ENCODE results near the gene NOC4L. TPM values are rescaled to one million over a fixed set of nuclear protein-coding genes. Genes with fewer than 3 reads are reported as not detected.
"Not testable (repeated sequence)": the region's sequence is repeated elsewhere in the genome, so short reads cannot be mapped to it uniquely, and the experiment has no call there.

The NOC4L gene
- total RNA-seq, 1 experiment from 2014 or later = 29.1 TPM

GRCh38 chr12:132190012-132190755 is 45.9 kb downstream of the NOC4L start:
- H3K4me3 ChIP-seq (ENCODE audit: insufficient read depth, low read depth, low read length) = peak overlapping the region; percentile 51
- H3K27me3 ChIP-seq (ENCODE audit: control insufficient read depth, insufficient read depth, low read length) = peaks cover 22% of the 10 kb centered on the region
- peak; percentile 93 for DNase-seq
- no peaks in the 10 kb centered on the region for H3K36me3 ChIP-seq (replicated peaks; ENCODE audit: control insufficient read depth, insufficient read depth, low read length)

GRCh38 chr12:132190834-132191500 is 46.7 kb downstream of the NOC4L start:
- peak; percentile 72 for DNase-seq
- Histone ChIP-seq H3K27me3 (ENCODE audit: control insufficient read depth, insufficient read depth, low read length) (peaks cover 22% of the 10 kb centered on the region), H3K4me3 (ENCODE audit: insufficient read depth, low read depth, low read length) (no peak overlapping the region), H3K36me3 (replicated peaks; ENCODE audit: control insufficient read depth, insufficient read depth, low read length) (no peaks in the 10 kb centered on the region)

GRCh38 chr12:132191715-132192553 is 47.7 kb downstream of the NOC4L start:
- H3K4me3 ChIP-seq (ENCODE audit: insufficient read depth, low read depth, low read length) = no peak overlapping the region
- peak; percentile 85 for DNase-seq
- H3K27me3 ChIP-seq (ENCODE audit: control insufficient read depth, insufficient read depth, low read length) = peaks cover 22% of the 10 kb centered on the region
- no peaks in the 10 kb centered on the region for H3K36me3 ChIP-seq (replicated peaks; ENCODE audit: control insufficient read depth, insufficient read depth, low read length)

GRCh38 chr12:132194056-132194455 is 49.8 kb downstream of the NOC4L start:
- DNase-seq = peak; percentile 92
- H3K4me3 ChIP-seq (ENCODE audit: insufficient read depth, low read depth, low read length) = no peak overlapping the region

GRCh38 chr12:132194556-132194955 is 50.3 kb downstream of the NOC4L start:
- H3K27me3 ChIP-seq (ENCODE audit: control insufficient read depth, insufficient read depth, low read length) = peaks cover 11% of the 10 kb centered on the region
- DNase-seq = no peak
- H3K4me3 ChIP-seq (ENCODE audit: insufficient read depth, low read depth, low read length) = no peak overlapping the region
- no peaks in the 10 kb centered on the region for H3K36me3 ChIP-seq (replicated peaks; ENCODE audit: control insufficient read depth, insufficient read depth, low read length)

More at GRCh38 chr12:132194056-132194455, 49.8 kb downstream of the NOC4L start:
- Histone ChIP-seq H3K36me3 (replicated peaks; ENCODE audit: control insufficient read depth, insufficient read depth, low read length) (no peaks in the 10 kb centered on the region), H3K27me3 (ENCODE audit: control insufficient read depth, insufficient read depth, low read length) (peaks cover 16% of the 10 kb centered on the region)

GRCh38 chr12:132195242-132195641 is 51.0 kb downstream of the NOC4L start:
- H3K27me3 ChIP-seq (ENCODE audit: control insufficient read depth, insufficient read depth, low read length); DNase-seq; H3K36me3 ChIP-seq (replicated peaks; ENCODE audit: control insufficient read depth, insufficient read depth, low read length); H3K4me3 ChIP-seq (ENCODE audit: insufficient read depth, low read depth, low read length): not testable (repeated sequence)

GRCh38 chr12:132196038-132196872 is 52.0 kb downstream of the NOC4L start:
- DNase-seq = no peak
- H3K36me3 ChIP-seq (replicated peaks; ENCODE audit: control insufficient read depth, insufficient read depth, low read length) = no peaks in the 10 kb centered on the region
- no peak overlapping the region for H3K4me3 ChIP-seq (ENCODE audit: insufficient read depth, low read depth, low read length)
- no peaks in the 10 kb centered on the region; the same call in 1 of the 2 replicates for H3K27me3 ChIP-seq (ENCODE audit: control insufficient read depth, insufficient read depth, low read length)

GRCh38 chr12:132196873-132197390 is 52.7 kb downstream of the NOC4L start:
- Histone ChIP-seq H3K4me3 (ENCODE audit: insufficient read depth, low read depth, low read length) (no peak overlapping the region), H3K27me3 (ENCODE audit: control insufficient read depth, insufficient read depth, low read length) (no peaks in the 10 kb centered on the region; the same call in 1 of the 2 replicates), H3K36me3 (replicated peaks; ENCODE audit: control insufficient read depth, insufficient read depth, low read length) (no peaks in the 10 kb centered on the region)
- DNase-seq = no peak

- H3K27me3 ChIP-seq (ENCODE audit: control insufficient read depth, insufficient read depth, low read length) = no peaks in the 10 kb centered on the region; the same call in 1 of the 2 replicates
- no peaks in the 10 kb centered on the region for H3K36me3 ChIP-seq (replicated peaks; ENCODE audit: control insufficient read depth, insufficient read depth, low read length)
- no peak for DNase-seq
- H3K4me3 ChIP-seq (ENCODE audit: insufficient read depth, low read depth, low read length) = no peak overlapping the region
These were observed 53.5 kb downstream of the NOC4L start for GRCh38 chr12:132197581-132198354.

- no peak for DNase-seq
- Histone ChIP-seq H3K4me3 (ENCODE audit: insufficient read depth, low read depth, low read length) (no peak overlapping the region), H3K36me3 (replicated peaks; ENCODE audit: control insufficient read depth, insufficient read depth, low read length) (no peaks in the 10 kb centered on the region), H3K27me3 (ENCODE audit: control insufficient read depth, insufficient read depth, low read length) (no peaks in the 10 kb centered on the region; the same call in 1 of the 2 replicates)
These were observed 54.8 kb downstream of the NOC4L start for GRCh38 chr12:132199101-132199500.

- Histone ChIP-seq H3K27me3 (ENCODE audit: control insufficient read depth, insufficient read depth, low read length) (no peaks in the 10 kb centered on the region; the same call in none of the 2 replicates), H3K4me3 (ENCODE audit: insufficient read depth, low read depth, low read length) (no peak overlapping the region), H3K36me3 (replicated peaks; ENCODE audit: control insufficient read depth, insufficient read depth, low read length) (no peaks in the 10 kb centered on the region)
- no peak for DNase-seq
These were observed 55.5 kb downstream of the NOC4L start for GRCh38 chr12:132199526-132200319.

- Histone ChIP-seq H3K4me3 (ENCODE audit: insufficient read depth, low read depth, low read length) (no peak overlapping the region), H3K36me3 (replicated peaks; ENCODE audit: control insufficient read depth, insufficient read depth, low read length) (no peaks in the 10 kb centered on the region), H3K27me3 (ENCODE audit: control insufficient read depth, insufficient read depth, low read length) (peaks cover 5% of the 10 kb centered on the region)
- no peak for DNase-seq
These were observed 56.5 kb downstream of the NOC4L start for GRCh38 chr12:132200800-132201199.

Measured in H7 (cell line).